OCI-LY7 (cell line): ENCODE data around the gene GALC.

Source experiments
- CTCF ChIP-seq: fragments of 200-600 bp; sonication (generic); conservative IDR thresholded peaks from 2 replicates; pipeline ENCODE4 v1.5.1; 2014; ENCODE audit warnings: mild to moderate bottlenecking, antibody characterized with exemption, low read length, moderate library complexity, mixed read lengths
- EZH2phosphoT487 ChIP-seq: fragments of 200-600 bp; sonication (generic); IDR thresholded peaks from 2 replicates; pipeline ENCODE4 v1.6.1; 2018; ENCODE audit warnings: low read depth, borderline replicate concordance, mild to moderate bottlenecking, mixed run types, antibody characterized with exemption, low read length, moderate library complexity, mixed read lengths

GRCh38 chr14:87896393-87897380, 96.3 kb downstream of the GALC start:
- TF ChIP-seq CTCF (peak; percentile 95), EZH2phosphoT487 (no peak)
